Endothelial cell of hepatic sinusoid (primary cell): ENCODE measurements around the gene CHIC2.
"Not testable (repeated sequence)": the region's sequence is repeated elsewhere in the genome, so short reads cannot be mapped to it uniquely, and the experiment has no call there.

Source experiments
- in situ Hi-C: cut with HindIII; loops from 2 replicates; pipeline ENCODE4 v1.10.0; 2017; ENCODE audit warnings: low sequenced_read_pairs

CHIC2 gene

DNA sequence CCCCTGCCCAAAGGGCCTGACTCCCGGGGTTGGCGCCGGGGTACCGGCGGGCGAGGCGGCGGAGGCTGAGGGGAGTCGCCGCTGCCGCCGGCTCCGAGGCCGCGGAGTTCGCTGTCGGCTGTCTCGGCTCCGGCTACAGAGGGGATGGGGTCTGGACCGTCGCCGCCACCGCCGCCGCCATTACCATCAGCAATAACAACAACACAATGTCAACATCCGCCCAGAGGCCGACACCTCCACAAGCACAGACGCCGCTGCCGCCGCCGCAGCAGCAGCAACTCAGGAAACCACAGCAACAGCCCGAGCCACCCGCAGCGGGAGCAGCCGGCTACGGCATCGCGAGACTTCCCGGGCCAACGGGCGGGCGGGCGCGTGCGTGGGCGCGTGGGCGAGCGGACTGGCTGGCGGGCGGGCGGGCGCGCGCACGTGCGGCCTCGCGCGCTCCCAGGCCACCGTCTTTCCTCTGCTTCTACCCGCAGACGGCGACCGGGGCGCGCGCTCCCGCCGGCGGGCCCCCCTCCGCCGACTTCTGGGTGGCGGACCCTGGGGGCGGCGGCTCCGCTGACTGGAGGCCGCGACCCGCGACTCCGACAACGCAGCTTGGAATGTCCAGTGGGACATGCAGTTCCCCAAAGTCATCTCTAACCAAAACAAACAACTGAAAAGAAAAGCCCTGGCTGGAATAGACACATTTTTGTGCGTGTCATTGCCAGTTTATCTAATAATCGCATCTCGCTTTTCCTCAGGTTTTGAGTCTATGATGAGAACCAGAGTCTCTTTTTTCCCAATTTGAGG lies at the start of gene CHIC2:
TSS of gene CHIC2 (minus strand) at position 289 of the 795 bp plus-strand sequence. CDS start 305 bp downstream, outside the sequence.
- in situ Hi-C loops: no loop called here

DNA sequence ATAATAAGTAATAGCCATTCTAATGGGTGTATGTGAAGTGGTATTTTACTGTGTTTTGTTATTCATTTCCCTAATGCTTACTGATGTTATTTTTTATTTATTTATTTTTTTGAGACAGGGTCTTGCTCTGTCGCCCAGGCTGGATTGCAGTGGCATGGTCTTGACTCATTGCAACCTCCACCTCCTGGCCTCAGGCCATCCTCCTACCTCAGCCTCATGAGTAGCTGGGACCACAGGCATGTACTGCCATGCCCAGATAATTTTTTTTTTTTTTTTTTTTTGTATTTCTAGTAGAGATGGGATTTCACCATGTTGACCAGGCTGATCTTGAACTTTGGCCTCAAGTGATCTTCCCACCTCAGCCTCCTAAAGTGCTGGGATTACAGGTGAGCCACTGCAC lies 48.8 kb upstream of the CHIC2 start:
- in situ Hi-C loops: not testable (repeated sequence)

DNA sequence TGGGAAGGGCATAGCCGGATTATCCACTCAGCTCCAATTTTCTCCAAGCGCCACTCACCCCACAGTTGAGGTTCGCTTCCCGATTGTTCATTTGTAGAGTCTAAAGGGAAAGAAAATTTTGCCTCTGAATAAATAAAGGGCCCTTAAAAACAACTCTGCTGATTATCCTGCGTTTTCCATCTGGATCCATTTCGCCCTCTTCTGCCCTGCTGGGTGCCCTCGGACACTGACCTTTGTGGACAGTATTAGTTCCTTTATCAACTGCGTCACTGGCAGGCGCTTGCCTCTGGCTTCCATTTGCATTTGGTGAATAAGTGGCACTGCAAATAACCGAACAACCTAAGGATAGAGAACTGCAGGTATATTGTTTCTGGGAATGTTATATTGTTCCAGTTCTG lies 45.6 kb upstream of the CHIC2 start:
- in situ Hi-C loops: no loop called here

DNA sequence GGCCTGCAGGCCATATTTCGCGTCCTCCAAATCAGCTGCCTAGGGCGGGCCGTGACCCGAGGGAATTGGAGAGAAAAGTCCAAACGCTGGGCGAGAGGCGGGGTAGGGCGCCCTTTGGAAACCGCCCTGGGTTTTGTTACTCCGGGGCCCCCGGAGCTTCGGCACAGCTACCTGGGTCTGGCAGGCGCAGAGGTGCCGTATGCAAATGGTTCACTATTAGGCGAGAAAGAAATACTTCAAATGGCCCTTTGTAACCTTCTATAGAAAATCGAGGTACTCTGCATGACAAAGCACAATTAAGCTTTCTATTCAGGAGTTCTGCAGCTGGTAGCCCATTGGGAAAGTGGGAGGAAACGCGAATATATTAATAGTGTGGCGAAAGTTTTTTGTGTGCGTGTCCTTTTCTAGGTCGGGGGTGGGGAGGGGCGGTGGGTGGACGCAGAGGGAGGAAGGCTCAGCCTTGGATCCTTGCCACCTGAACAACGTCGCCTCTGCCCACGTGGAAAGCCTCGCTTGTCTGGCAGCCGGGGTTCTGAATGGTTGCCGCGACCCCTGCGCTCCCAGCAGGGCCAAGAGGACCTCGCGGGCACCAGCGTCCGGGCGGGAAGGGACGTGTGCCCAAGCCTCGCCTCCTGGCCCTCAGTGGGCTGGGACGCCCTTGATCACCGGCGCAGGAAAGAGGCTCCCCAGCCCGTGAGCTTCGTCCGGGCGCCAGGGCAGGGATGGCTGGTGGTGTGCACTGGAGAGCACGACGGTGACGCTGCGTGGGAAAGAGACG lies 45.0 kb upstream of the CHIC2 start:
- in situ Hi-C loops: no loop called here

DNA sequence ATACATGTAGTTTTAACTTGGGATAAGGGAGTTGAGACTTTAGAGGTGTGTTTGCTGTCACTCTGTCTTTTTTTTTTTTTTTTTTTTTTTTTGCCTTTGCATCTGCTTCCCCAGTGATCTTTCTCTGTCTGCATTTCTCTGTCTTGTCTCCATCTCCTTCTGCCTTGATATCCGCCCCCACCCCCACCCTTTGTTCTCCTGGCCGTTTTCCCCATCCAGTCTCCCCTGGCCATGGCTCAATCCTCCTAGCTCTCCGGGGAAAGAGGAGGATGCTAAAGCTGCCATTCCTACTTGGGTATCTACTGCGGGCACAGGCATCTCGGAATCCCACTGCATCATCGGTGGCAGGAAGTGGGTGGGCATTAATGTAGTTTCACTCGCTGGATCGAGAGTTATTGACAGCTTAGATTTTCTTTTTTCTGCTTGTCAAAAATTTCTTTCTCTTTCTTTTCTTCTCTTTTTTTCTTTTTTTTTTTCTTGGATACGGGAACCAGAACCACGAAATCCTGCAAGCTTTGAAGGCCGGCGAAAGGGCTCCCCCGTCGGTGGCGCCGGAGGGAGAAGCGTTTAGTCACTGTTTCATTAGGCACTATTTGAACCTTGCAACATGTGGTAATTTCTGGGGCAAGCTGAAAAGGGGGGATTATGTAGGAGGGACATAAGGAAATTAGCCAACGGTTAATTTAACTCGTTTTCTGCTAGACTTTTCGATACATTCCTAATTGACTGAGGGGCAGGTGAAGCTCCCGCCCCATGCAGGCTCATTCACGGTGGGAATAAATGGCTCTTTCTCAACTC lies 43.7 kb upstream of the CHIC2 start:
- in situ Hi-C loops: no loop called here

DNA sequence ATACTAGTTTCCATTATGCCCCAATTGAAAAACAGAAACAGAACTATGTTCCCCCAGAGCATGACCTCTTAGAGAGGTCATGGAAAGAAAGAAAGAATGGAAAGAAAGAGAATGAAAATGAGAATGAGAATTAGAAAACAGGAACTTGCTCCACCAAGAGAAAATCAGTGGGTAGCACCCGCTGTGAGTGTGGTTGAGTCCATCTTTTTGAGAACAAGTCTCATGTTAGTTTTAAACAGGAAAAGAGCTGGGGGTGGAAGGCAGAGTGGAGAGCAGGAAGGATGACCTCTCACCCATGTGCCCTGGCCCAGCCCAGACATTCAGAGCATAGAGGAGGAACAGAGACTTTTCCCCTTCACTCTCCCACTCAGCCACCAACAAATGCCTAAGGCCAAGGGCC lies 40.5 kb upstream of the CHIC2 start:
- in situ Hi-C loops: no loop called here

DNA sequence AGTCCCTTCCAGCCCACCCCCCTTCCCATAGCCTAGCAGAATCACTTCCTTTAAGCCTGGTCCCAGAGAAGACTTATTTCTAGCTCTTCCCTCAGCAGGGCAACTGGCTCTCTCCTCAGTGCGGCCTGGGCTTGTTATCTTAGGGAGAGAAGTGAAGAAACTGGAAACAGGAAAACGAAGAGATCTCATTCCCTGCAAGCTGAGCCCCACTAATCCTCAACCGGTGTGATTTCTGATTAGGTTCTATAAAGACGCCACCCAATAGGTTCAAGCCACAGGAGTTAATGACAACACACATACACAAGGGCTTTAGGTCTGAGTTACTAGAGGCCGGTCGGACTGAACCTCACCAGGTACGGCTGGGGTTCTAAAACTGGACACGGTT lies 38.8 kb upstream of the CHIC2 start:
- in situ Hi-C loops: no loop called here

DNA sequence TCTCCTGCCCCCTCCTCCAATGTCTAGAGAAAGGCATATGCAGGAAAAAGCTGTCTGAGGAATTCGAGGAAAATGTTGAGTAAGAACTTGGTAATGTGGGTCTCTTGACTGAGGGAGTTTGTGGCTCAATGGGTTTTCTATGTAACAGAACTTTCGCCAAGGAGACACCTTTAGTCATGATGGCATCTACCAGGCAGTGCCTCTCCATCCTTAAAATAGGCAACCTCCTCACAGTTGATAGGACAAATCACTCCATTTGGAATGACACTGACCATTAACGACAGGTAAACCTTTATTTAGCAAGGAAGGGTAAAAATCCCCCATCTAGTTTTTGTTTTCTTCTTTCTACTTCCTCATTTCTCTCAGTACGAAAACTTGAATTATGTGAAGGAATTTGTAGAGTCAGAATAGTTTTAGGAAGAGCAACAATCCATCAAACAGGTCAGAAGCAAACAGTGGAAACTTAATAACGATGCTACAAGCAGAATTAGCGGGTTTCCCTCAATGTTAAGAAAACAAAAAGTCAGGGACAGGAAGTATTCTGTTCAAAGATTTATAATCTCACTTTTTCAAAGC lies 38.2 kb upstream of the CHIC2 start:
- in situ Hi-C loops: no loop called here

DNA sequence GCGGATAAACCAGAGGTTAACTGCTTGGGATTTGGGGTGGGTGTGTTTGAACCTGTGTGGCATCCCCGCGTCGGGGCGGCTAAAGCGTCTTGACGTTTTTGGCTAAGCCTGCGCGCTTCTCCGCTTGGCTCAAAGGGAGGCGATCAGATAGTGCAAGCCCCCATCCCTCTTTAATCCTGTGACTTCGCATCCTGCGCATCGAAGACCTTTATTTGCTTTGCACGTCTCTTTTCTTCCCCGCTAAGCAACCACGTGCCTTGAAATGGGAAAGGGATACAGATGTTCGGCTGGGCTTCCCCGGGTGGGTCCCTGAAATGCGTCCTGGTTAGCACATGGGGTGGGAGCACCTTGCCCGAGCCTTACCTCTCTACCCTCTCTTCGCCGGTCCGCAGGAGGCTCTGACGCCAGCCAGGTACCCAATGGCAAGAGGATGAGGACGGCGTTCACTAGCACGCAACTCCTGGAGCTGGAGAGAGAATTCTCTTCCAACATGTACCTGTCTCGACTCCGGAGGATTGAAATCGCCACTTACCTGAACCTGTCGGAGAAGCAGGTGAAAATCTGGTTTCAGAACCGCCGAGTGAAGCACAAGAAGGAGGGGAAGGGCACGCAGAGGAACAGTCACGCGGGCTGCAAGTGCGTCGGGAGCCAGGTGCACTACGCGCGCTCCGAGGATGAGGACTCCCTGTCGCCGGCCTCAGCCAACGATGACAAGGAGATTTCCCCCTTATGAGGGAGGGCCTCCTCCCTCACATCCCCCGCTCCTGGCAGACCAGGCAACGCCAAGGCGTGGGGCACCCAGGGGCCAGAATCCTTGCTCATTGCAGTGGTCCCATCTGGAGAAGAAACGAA lies 37.0 kb upstream of the CHIC2 start:
- in situ Hi-C loops: no loop called here

DNA sequence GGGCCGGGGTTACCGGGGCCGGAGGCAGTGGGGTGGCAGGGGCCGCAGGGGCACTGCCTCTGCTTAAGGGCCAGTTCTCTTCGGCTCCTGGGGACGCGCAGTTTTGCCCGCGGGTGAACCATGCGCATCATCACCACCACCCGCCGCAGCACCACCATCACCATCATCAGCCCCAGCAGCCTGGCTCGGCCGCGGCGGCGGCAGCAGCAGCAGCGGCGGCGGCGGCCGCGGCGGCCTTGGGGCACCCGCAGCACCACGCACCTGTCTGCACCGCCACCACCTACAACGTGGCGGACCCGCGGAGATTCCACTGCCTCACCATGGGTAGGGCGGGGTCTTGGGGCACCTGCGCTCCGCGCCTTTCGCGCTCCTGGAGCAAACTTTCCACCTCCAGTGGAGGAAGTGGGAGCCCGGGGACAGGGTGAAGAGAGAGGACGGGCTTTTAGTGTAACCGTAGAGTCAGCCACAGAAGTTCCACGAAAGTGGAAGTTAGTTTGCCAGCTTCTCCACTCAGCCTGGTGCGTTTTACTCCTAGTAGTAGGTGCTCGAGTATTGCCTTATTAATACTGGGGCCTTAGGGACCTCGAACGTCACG lies 36.3 kb upstream of the CHIC2 start:
- in situ Hi-C loops: no loop called here

DNA sequence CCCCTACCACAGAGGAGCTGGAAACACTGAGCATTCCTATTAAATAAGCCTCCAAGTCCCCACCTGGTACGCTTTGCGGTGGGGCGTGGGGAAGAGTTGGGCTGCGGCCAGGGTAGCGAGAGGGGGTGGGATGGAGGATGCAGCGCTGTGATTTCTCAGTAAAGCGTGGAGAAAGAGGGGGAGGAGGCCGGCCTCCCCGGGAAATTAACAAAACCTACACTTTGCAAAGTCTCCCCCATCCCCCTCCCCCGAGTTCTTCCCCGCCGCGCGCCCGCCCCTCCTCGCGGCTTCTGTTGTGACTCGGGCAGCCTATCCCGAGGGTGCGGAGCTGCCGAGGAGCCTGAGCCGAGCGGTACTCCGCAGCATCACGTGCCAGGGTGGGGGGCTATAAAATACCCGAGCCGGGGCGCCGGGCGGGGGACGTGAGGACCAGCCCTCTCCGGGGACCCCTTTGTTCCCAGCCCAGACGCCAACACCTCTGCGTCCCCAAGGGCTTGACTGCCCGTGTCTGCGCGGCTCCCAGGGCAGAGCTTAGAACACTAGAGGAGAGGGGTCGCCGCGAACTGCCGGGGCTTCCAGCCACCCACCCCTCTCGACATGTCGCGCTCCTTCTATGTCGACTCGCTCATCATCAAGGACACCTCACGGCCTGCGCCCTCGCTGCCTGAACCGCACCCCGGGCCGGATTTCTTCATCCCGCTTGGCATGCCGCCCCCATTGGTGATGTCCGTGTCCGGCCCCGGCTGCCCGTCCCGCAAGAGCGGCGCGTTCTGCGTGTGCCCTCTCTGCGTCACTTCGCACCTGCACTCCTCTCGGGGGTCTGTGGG lies 35.6 kb upstream of the CHIC2 start, which contains the start of gene GSX2:
TSS of gene GSX2 (plus strand) at position 416 of the 827 bp plus-strand sequence. CDS start at position 598, 182 bp downstream.
- in situ Hi-C loops: no loop called here

DNA sequence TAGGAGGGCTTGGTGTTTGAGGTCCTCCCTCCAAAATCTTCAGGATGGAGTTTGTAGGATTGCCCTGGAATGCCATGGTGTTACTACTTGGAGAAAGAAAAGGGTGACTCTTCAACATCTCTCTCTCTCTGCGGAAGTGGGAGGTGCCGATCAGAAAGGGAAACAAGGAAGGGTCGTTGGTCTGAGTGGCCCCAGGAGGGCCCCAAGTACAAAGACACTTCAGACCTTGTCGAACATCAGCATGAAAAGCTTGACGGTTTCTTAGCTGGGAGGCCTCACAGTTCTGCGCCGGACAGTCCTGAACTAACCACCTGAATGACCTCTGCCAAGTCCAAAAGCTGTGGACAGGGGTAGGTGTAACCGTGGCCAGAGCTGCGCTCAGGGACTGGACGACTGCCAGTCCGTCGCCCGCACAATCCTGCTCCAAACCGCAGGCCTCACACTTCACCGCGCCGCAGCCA lies 34.9 kb upstream of the CHIC2 start:
- in situ Hi-C loops: no loop called here

DNA sequence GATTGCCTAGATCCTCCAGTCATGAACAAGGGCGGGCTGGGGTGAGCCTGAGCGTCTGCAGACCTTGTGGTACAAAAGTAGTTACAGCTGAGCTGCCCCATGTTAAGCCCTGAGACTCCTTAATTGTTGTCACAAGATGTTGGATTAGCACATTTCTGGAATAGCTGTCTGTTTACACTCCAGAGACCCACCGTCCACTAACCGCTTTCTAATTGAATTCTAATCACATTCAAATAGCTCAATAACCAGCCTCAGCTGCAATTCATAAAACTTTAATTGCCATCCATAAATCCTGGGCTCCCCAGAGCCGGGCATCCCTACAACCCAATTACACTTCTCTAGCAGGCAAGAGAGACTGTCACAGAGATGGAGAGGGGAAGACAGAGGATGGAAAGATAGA lies 34.0 kb upstream of the CHIC2 start:
- in situ Hi-C loops: no loop called here

DNA sequence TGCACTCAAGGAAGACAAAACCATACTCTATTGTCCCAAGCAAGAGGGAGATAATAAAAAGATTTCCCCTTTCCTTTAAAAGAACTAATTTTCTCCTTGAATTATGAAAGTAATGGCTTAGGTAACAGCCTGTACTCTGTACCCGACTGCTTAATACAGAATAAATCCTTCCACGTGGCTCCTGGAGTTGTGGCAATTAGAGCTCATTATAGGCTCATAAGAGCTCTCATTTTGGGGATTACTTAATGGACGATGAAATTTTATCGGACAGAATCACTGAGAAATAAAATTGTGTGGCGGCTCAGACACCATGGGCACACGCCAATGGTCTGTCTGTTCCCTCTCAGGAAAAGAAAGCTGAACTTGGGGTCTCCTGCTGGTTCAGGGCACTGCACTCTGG lies 32.7 kb upstream of the CHIC2 start:
- in situ Hi-C loops: no loop called here

DNA sequence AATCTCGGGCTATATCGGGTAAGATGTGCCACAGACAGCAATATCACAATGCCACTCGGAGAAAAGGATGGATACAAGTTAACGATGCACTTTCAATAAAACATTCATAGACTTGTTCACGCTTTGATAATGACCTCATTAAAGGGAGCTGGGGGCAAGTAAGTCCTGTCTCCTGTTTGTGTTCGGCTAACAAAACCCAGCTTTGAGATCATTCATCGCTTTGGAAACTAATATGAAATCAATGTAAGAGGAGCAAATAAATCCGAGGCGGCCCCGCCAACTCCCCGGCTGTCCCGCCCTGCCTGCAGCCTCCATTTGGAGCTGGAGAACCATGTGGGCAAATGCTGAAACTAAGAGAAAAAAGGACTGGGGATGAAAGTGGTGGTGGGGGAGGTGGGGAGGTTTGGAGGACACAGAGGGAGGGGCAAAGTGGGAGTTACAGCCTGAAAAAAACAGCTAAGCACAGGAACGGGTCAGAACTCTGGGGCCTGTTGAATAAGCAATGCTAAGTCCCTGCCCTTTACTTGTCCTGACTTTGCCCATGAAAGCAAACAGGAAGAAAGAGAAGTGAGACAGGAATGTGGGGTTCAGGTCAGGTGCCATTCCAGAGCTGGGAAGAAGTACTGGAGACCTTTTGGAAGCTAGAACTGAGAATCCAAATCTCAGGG lies 32.0 kb upstream of the CHIC2 start:
- in situ Hi-C loops: no loop called here

DNA sequence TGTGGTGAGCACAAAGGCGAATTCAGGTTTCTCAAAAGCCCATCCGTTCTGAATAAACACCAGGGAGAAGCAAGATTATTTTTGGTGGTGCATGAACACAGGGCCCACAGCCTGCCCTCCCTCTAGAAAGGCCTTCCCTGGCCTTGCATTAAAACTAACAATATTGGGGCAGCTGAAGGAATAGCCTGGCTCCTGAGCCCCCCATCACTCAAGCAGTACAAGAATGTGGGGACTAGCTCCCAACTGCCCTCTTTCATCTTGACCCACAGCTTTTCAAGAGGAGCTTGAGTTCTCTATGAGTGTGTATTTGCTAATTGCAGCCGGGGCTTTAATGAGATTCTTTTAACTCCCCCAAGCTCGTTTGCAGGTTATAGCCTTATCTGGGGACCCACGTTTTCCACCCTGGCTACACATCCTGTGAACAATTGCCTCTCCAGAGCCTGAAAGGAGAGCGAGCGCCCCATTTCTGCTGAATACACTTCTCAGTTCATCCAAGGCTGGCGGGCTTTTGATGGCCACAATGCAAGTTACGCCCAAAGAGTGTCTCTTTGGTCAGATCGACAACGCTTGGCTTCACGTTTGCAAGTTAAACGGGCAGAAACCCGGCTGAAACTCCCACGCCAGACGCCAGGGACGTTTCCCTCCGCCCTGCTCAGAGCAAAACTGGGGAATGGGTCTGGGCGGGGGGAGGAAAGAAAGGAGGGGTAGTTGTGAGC lies 30.9 kb upstream of the CHIC2 start:
- in situ Hi-C loops: no loop called here

DNA sequence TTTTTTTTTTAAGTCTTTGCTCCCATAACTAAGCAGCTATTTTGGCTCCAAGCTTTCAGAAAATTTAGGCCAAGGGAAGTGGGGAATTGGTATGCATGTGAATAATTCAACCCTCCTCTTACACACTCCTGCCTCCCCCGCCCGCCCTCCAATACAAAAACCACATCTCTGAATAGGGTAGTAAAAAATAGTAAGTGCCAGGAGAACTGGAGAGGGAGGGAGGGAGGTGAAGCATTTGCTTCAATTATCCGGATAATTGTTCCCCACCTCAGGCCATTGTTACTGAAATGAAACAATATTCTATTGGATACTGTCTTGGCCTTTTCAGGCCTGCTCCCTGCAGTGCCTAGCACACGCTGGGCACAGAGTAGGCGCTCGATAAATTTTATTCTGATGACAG lies 30.0 kb upstream of the CHIC2 start:
- in situ Hi-C loops: no loop called here
